HG03280 (cell line): ENCODE data around the gene GDPD2.

Experiments used
- ATAC-seq: cut with Tn5 transposase; IDR thresholded peaks from one replicate; pipeline ENCODE4 v1.9.1; 2021; ENCODE audit warnings: mild to moderate bottlenecking, moderate library complexity; ENCODE audit not compliant: unreplicated experiment

Gene GDPD2

DNA sequence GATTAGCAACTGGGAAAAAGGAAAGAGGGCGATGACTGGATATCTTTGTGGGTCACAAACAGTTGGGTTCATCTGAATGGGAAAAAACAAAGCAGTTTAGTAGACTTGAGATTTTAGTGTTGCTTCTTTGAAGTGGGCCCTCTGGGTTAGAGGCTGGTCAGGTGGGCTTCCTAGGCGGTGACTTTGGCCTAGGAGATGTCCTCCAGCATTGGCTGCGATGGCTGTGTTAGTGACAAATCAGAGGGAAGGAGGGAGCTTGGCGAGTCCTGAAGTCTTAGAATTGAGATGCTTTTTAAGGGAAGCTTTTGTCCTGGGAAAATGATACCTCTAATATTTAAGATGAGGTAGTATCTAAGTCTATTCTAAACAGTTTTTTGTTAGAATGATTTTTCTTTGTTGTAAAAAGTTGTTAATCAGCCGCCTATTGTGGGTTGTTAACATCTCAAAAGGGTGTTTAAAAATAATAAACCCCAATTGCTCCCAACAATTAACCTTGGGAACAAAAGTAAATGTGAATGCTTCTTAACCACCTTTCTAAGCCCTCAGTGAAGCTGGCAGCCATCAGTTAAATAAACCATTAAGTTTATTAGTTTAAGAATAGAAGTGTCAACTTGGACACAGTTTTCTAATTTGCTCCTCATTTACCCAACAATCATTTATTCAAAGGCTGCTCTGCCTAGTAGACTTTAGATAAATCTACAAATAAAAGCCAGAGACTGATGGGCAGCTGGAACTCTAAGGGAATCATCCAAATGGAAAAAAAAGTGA lies 53.2 kb downstream of the GDPD2 start:
- no peak for ATAC-seq

GRCh38 chrX:70476934-70477733 lies 54.0 kb downstream of the GDPD2 start:
- ATAC-seq: no peak

- no peak for ATAC-seq
Observed at GRCh38 chrX:70477734-70478075, 54.6 kb downstream of the GDPD2 start.

DNA sequence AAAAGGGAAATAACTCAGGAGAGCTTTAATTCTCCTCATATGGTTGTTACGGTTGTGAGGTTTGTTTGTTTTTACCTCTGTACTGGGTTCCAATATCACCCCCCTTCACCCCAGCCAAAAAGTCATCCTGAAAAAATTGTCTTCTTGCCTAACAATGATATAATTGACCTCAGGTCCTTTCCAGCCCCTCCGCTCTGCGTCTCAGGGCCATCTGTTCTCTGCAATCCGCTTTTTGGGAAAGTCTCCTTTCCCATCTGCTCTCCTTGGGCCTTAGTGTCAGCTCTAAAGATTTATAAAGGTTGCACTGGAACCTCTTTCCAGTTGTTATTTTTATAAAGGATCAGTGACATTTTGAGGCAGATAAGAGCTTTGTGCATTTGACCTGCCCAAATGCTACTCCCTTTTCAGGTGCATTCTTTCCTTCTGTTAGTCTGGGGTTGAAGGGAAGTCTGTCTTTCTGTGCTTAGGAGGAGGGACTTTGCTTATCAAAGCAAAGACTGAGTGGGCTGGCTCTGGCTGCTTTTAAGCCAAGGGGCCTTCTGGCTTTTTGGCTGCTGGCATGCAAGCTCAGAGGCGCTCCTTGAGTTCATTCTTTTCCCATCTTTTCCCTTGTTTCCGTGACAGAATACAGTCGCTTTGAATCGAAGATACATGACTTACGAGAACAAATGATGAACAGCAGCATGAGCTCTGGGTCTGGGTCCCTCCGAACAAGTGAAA lies 55.6 kb downstream of the GDPD2 start:
- no peak for ATAC-seq

- no peak for ATAC-seq
Observed at GRCh38 chrX:70479247-70479921, 56.3 kb downstream of the GDPD2 start.

DNA sequence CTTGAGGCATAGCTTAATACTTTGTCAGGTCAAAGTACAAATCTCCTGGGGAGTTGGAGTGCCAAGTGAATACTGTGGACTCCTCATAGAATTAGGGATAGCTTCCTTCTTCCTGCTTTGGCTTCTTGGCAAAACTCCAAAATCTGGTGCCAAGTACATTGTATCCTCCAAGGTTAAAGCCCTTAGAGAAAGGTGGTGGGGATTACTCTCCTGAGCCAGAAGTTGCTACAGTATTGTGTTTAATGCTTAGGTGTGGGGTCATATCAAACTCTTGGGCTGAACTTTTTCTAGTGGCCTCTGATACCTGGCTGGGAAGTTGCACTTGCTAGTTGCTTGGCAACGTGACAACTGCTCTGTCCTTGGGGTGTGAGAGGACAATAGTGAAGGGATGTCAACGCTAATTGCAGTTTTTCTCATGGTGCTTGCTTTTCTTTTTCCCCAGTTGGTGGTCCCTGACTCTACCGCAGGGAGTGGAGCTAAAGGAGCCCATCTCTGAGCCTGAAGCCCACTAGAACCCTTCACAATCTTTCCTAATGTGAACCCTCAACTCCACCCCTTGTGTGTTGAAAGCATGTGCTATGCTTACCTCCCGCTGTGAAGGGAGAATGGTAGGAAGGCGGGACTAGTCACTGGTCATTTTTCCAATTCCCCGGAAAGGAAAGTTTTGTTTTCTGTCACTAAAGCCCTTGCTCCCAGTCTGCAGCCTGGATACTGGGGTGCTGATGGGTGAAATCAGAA lies 57.0 kb downstream of the GDPD2 start:
- no peak for ATAC-seq

DNA sequence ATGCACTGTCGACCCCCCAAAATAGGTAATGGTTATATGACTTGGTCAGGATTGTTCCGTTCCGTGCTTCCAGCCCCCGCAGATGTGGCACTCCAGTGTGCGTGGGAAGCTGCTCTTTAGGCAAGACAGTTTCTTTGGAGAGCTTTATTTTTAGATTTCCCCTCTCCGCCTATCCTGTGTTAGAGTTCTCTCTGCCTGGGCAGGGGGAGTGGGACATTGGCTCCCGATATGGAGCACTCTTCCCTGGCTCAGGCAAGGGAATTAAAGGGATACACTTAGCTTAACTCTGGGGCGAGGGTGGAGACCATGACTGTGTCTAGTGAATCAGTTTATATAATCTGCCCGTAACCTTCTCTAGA lies 57.5 kb downstream of the GDPD2 start:
- ATAC-seq: no peak

- no peak for ATAC-seq
Observed at GRCh38 chrX:70481471-70482270, 58.6 kb downstream of the GDPD2 start.

DNA sequence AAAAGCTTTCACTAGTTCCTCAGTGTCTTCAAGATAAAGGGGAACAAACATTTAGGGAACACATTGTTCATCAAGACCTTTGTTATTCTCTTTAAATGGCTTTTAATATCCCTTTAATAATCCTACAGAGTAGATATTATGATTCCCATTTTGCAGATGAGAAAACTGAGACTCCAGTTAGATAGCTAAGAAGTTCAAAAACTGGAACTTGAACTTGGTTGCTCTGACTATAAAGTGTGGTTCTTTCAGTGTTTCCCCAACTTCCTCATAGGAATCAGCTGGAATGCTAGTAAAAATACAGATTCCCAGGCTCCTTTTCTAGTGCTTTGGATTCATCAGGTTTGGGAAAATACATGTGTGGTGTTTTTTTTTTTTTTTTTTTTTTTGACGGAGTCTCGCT lies 59.2 kb downstream of the GDPD2 start:
- ATAC-seq: no peak
